Ovary (tissue), 3 donors: ENCODE measurements around the gene KREMEN1.

Source experiments
- POLR2A ChIP-seq: fragments of 450-650 bp; IDR thresholded peaks from one replicate; pipeline ENCODE4 v1.6.1; 2017; ENCODE audit warnings: antibody characterized with exemption, mild to moderate bottlenecking, moderate library complexity
- TF ChIP-seq, protein P1 (sequence below), 3 donors: fragments of 450-650 bp in 2 of 3; fragments of 200-600 bp in 1 of 3; IDR thresholded peaks; one replicate each; pipeline versions ENCODE4 v1.5.1 to v1.8.0; 2016 to 2022; ENCODE audit warnings: antibody characterized with exemption in 3 of 3, mild to moderate bottlenecking in 1 of 3
- donor health status: DM: no; HTN: no; CAD: no.

DNA sequence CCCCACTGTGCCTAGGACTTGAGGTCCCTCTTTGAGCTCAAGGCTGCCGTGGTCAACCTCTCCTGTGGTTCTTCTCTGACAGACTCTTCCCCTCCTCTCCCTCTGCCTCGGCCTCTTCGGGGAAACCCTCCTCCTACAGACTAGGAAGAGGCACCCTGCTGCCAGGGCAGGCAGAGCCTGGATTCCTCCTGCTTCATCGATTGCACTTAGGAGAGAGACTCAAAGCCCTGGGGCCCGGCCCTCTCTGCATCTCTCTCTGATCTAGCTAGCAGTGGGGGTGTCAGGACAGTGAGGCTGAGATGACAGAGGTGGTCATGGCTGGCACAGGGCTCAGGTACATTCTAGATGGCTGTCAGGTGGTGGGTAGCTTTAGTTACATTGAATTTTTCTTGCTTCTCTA lies 69.3 kb downstream of the KREMEN1 start:
- no peak for TF ChIP-seq POLR2A
- TF ChIP-seq, protein P1, sequence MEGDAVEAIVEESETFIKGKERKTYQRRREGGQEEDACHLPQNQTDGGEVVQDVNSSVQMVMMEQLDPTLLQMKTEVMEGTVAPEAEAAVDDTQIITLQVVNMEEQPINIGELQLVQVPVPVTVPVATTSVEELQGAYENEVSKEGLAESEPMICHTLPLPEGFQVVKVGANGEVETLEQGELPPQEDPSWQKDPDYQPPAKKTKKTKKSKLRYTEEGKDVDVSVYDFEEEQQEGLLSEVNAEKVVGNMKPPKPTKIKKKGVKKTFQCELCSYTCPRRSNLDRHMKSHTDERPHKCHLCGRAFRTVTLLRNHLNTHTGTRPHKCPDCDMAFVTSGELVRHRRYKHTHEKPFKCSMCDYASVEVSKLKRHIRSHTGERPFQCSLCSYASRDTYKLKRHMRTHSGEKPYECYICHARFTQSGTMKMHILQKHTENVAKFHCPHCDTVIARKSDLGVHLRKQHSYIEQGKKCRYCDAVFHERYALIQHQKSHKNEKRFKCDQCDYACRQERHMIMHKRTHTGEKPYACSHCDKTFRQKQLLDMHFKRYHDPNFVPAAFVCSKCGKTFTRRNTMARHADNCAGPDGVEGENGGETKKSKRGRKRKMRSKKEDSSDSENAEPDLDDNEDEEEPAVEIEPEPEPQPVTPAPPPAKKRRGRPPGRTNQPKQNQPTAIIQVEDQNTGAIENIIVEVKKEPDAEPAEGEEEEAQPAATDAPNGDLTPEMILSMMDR (IDR thresholded peaks at IDR 0.05) = no peak
